HL-60 (cell line): ENCODE measurements around the gene DNAJB1.
"Not testable (repeated sequence)": the region's sequence is repeated elsewhere in the genome, so short reads cannot be mapped to it uniquely, and the experiment has no call there.

ENCODE experiments used
- DNase-seq, 2 experiments: peaks; one replicate each; pipeline ENCODE4 v3.0.0-alpha.2; 2010 to 2020; ENCODE audit warnings: low read depth in 1 of 2, low spot score in 1 of 2
- H3K27ac ChIP-seq: fragments of 250-450 bp; sonication (Bioruptor Pico); replicated peaks from 2 replicates; pipeline ENCODE4 v1.5.1; 2020; ENCODE audit warnings: mild to moderate bottlenecking, moderate library complexity
- H3K27me3 ChIP-seq: fragments of 250-450 bp; sonication (Bioruptor Pico); 2 replicates; pipeline ENCODE4 v1.5.1; 2021; ENCODE audit warnings: mild to moderate bottlenecking, moderate library complexity; ENCODE audit not compliant: insufficient read depth, poor library complexity, severe bottlenecking
- H3K4me3 ChIP-seq: replicated peaks from 2 replicates; pipeline ENCODE4 v1.5.1; 2011; ENCODE audit warnings: mild to moderate bottlenecking, control low read depth, low read length; ENCODE audit not compliant: insufficient read depth
- GABPA ChIP-seq: IDR thresholded peaks from 2 replicates; pipeline ENCODE4 v1.6.1; 2012; ENCODE audit warnings: low read depth
- POLR2AphosphoS5 ChIP-seq: IDR thresholded peaks from 2 replicates; pipeline ENCODE4 v1.6.1; 2012; ENCODE audit warnings: low read depth
- SPI1 ChIP-seq: IDR thresholded peaks from 2 replicates; pipeline ENCODE4 v1.6.1; 2012; ENCODE audit warnings: low read depth, mild to moderate bottlenecking, borderline replicate concordance
- TF ChIP-seq, protein P1 (sequence below): IDR thresholded peaks from one replicate; pipeline ENCODE4 v1.5.1; 2011; ENCODE audit warnings: low read length, control low read depth, inconsistent platforms; ENCODE audit not compliant: insufficient read depth
- TF ChIP-seq, protein P2 (sequence below): IDR thresholded peaks from 2 replicates; pipeline ENCODE4 v1.6.1; 2012; ENCODE audit warnings: low read depth; ENCODE audit not compliant: insufficient replicate concordance

DNAJB1 gene

DNA sequence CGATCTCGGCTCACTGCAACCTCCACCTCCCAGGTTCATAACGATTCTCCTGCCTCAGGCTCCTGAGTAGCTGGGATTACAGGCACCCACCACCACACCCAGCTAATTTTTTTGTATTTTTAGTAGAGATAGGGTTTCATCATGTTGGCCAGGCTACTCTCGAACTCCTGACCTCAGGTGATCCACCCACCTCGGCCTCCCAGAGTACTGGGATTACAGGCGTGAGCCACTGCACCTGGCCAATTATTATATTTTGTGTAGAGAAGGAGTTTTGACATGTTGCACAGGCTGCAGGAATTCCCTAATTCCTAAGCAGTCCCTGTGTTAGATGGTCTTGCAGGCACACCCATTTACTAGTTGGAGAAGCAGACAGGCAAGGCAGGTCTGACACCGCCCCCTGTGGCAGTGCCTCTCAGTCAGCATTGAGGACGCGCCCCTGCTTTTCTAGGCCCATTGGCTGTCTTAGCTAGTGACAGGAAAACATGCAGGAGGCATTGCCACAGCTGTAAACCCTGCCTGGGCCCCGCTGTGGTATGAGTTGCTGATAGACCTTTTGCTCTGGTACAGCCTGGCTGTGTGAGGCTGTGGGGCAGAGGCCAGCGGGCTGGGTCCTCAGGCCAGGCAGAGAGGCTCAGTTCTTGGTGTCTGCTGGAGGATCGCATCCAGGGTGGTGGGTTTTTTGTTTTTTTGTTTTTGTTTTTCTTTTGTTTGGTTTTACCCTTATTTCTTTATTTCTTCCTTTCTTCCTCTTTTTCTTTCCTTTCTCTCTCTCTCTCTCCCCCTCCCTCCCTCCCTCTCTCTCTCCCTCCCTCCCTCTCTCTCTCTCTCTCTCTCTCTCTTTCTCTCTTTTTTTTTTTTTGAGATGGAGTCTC, 33.2 kb upstream of the DNAJB1 start:
- DNase-seq: peak; percentile 67 to 98
- not testable (repeated sequence) for H3K27me3 ChIP-seq, H3K4me3 ChIP-seq
- H3K27ac ChIP-seq: peak overlapping the region; percentile 67
- peak; percentile 71 for TF ChIP-seq POLR2AphosphoS5
- TF ChIP-seq, protein P1, sequence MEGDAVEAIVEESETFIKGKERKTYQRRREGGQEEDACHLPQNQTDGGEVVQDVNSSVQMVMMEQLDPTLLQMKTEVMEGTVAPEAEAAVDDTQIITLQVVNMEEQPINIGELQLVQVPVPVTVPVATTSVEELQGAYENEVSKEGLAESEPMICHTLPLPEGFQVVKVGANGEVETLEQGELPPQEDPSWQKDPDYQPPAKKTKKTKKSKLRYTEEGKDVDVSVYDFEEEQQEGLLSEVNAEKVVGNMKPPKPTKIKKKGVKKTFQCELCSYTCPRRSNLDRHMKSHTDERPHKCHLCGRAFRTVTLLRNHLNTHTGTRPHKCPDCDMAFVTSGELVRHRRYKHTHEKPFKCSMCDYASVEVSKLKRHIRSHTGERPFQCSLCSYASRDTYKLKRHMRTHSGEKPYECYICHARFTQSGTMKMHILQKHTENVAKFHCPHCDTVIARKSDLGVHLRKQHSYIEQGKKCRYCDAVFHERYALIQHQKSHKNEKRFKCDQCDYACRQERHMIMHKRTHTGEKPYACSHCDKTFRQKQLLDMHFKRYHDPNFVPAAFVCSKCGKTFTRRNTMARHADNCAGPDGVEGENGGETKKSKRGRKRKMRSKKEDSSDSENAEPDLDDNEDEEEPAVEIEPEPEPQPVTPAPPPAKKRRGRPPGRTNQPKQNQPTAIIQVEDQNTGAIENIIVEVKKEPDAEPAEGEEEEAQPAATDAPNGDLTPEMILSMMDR: peak; percentile 59

DNA sequence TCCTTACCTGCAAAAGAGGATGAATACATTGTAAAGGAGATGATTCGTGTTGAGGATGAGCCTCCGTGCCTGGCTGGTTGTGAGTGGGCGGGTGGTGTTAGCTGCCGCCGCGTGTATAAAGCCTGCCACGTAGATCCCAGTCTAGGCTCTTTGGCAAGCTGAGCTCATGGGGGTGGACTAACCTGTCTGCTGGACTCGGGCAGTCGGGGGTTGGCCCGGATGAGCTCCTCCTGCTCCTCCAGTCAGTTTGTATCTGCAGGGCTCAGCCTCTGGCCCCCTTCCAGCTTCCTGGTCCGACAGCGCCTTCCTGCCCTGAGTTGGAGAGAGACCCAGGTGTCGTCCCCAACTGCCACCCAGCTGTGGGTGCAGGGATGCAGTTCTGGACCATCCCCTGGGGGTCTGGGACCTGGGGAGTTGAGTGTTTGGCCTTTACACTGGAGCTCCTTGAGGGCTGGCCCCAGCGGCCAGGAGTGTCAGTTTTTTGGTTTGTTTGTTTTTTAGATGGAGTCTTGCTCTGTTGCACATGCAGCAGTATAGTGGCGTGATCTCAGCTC, 32.1 kb upstream of the DNAJB1 start:
- Histone ChIP-seq H3K4me3 (no peak overlapping the region), H3K27ac (peak overlapping the region; percentile 37), H3K27me3 (no peaks in the 10 kb centered on the region)
- TF ChIP-seq, protein P1: no peak
- TF ChIP-seq, protein P2, sequence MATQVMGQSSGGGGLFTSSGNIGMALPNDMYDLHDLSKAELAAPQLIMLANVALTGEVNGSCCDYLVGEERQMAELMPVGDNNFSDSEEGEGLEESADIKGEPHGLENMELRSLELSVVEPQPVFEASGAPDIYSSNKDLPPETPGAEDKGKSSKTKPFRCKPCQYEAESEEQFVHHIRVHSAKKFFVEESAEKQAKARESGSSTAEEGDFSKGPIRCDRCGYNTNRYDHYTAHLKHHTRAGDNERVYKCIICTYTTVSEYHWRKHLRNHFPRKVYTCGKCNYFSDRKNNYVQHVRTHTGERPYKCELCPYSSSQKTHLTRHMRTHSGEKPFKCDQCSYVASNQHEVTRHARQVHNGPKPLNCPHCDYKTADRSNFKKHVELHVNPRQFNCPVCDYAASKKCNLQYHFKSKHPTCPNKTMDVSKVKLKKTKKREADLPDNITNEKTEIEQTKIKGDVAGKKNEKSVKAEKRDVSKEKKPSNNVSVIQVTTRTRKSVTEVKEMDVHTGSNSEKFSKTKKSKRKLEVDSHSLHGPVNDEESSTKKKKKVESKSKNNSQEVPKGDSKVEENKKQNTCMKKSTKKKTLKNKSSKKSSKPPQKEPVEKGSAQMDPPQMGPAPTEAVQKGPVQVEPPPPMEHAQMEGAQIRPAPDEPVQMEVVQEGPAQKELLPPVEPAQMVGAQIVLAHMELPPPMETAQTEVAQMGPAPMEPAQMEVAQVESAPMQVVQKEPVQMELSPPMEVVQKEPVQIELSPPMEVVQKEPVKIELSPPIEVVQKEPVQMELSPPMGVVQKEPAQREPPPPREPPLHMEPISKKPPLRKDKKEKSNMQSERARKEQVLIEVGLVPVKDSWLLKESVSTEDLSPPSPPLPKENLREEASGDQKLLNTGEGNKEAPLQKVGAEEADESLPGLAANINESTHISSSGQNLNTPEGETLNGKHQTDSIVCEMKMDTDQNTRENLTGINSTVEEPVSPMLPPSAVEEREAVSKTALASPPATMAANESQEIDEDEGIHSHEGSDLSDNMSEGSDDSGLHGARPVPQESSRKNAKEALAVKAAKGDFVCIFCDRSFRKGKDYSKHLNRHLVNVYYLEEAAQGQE: no peak
- TF ChIP-seq SPI1 (no peak), POLR2AphosphoS5 (no peak), GABPA (no peak)
- DNase-seq: no peak

DNA sequence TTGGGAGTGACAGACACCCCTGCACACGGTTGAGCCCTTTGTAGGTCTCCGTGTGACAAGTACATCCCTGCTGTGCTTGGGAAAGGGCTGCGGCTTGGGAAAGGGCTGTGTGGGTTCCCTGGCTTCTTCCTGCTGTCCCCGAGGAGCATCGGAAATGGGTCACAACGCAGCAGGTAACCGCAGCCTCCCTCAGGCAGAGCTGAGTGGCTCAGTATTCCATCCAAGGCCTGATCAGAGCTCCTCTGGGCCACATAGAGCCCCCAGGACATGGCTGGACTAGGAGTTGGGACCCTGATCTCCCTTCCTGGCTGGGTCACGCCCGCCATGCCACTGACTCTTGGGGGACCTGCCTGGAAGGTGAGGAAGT, 27.5 kb upstream of the DNAJB1 start:
- no peak overlapping the region for H3K4me3 ChIP-seq
- H3K27me3 ChIP-seq: no peaks in the 10 kb centered on the region
- no peak for DNase-seq
- TF ChIP-seq, protein P2: no peak
- TF ChIP-seq POLR2AphosphoS5 (no peak), GABPA (no peak)
- TF ChIP-seq, protein P1: no peak
- no peak overlapping the region for H3K27ac ChIP-seq
